Skeletal muscle satellite cell (primary cell): ENCODE measurements around the gene ROGDI.

ENCODE experiments used
- H3K27me3 ChIP-seq: 2 replicates; pipeline ENCODE4 v1.7.0; 2013; ENCODE audit warnings: low read length; ENCODE audit not compliant: control insufficient read depth, insufficient read depth
- H3K36me3 ChIP-seq: 2 replicates; pipeline ENCODE4 v1.7.0; 2013; ENCODE audit warnings: mild to moderate bottlenecking, control low read depth, low read length; ENCODE audit not compliant: insufficient read depth
- H3K4me1 ChIP-seq: 2 replicates; pipeline ENCODE4 v1.7.0; 2013; ENCODE audit warnings: low read length; ENCODE audit not compliant: control insufficient read depth, insufficient read depth
- H3K4me2 ChIP-seq: 2 replicates; pipeline ENCODE4 v1.7.0; 2013; ENCODE audit warnings: mild to moderate bottlenecking, low read length
- H3K4me3 ChIP-seq: 2 replicates; pipeline ENCODE4 v1.7.0; 2013; ENCODE audit warnings: low read length
- H3K9ac ChIP-seq: 2 replicates; pipeline ENCODE4 v1.7.0; 2013; ENCODE audit warnings: mild to moderate bottlenecking, low read depth, low read length, moderate library complexity
- H3K9me3 ChIP-seq: replicated peaks from 2 replicates; pipeline ENCODE4 v1.7.0; 2013; ENCODE audit warnings: mild to moderate bottlenecking, control low read depth, low read length

The ROGDI gene

GRCh38 chr16:4760221-4760910 is 42.1 kb downstream of the ROGDI start:
- H3K27me3 ChIP-seq: no peaks in the 10 kb centered on the region
- no peak overlapping the region for H3K4me2 ChIP-seq
- H3K36me3 ChIP-seq: peaks cover 59% of the 10 kb centered on the region
- H3K4me1 ChIP-seq: peaks cover under 1% of the 10 kb centered on the region
- no peaks in the 10 kb centered on the region for H3K9me3 ChIP-seq
- no peak overlapping the region for H3K9ac ChIP-seq
- H3K4me3 ChIP-seq: no peak overlapping the region

GRCh38 chr16:4755687-4756086 is 46.7 kb downstream of the ROGDI start:
- no peak overlapping the region for H3K4me2 ChIP-seq
- no peaks in the 10 kb centered on the region for H3K9me3 ChIP-seq
- no peak overlapping the region for H3K9ac ChIP-seq
- no peak overlapping the region for H3K4me3 ChIP-seq
- H3K4me1 ChIP-seq: no peaks in the 10 kb centered on the region
- H3K36me3 ChIP-seq: peaks cover 59% of the 10 kb centered on the region
- no peaks in the 10 kb centered on the region for H3K27me3 ChIP-seq

DNA sequence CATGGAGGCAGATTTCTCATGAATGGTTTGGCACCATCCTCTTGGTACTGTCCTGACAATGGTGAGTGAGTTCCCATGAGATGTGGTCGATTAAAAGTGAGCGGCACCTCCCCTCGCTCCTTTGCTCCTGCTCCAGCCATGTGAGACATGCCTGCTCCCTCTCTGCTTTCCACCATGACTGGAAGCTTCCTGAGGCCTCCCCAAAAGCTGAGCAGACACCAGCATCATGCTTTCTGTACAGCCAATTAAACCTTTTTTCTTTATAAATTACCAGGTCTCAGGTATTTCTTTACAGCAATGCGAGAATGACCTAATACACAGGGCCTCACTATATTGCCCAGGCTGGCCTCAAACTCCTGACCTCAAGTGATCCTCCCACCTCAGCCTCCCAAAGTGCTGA is 47.6 kb downstream of the ROGDI start:
- Histone ChIP-seq H3K4me2 (no peak overlapping the region), H3K27me3 (no peaks in the 10 kb centered on the region), H3K9me3 (no peaks in the 10 kb centered on the region), H3K4me1 (no peaks in the 10 kb centered on the region), H3K36me3 (peaks cover 53% of the 10 kb centered on the region), H3K4me3 (no peak overlapping the region), H3K9ac (no peak overlapping the region)

DNA sequence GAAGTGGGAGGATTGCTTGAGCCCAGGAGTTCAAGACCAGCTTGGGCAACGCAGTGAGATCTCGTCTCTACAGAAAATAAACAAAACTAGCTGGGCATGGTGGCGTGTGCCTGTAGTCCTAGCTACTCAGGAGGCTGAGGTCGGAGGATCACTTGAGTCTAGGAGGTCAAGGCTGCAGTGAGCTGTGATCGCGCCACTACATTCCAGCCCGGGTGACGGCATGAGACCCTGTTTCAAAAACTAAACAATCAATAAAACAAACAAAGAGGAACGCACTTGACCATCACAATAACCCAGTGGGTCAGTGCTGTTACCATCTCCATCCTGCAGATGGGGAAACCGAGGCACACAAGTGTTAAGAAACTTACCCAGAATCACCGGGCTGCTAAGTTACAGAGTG is 49.2 kb downstream of the ROGDI start:
- Histone ChIP-seq H3K4me2 (no peak overlapping the region), H3K4me3 (no peak overlapping the region), H3K27me3 (no peaks in the 10 kb centered on the region), H3K9me3 (no peaks in the 10 kb centered on the region), H3K36me3 (peaks cover 41% of the 10 kb centered on the region), H3K9ac (no peak overlapping the region), H3K4me1 (no peaks in the 10 kb centered on the region)

DNA sequence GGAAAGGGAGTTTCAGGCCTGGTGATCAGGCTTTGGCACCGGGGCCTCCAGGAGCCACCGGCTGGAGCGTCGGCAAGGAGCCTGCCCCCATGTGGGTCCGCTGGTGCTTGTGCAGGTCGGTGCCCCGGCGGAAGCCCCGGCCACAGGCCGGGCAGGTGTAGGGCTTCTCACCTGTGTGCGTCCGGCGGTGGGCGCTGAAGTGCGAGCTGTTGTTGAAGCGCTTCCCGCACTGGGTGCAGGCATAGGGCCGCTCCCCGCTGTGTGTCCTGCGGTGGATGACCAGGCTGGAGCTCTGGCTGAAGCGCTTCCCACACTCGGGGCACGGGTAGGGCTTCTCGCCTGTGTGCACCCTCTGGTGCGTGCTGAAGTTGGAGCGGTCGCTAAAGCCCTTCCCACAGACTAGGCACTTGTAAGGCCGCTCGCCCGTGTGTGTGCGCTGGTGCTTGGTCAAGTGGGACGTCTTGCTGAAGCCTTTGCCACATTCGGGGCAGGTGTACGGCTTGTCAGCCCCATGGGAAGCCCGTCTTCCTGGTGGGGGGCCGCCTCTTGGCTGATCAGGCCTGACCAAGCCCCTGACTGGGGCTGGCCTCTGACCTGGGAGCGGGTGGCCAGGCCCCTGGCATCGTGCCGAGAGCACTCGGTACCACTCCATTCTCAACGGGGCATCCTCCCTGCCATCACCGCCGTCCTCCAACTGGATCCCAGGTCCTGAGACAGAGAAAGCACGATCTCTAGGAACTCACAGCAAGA is 49.9 kb downstream of the ROGDI start:
- Histone ChIP-seq H3K36me3 (peaks cover 38% of the 10 kb centered on the region), H3K9me3 (no peaks in the 10 kb centered on the region), H3K4me2 (no peak overlapping the region), H3K27me3 (no peaks in the 10 kb centered on the region), H3K4me3 (no peak overlapping the region), H3K4me1 (no peaks in the 10 kb centered on the region), H3K9ac (no peak overlapping the region)

DNA sequence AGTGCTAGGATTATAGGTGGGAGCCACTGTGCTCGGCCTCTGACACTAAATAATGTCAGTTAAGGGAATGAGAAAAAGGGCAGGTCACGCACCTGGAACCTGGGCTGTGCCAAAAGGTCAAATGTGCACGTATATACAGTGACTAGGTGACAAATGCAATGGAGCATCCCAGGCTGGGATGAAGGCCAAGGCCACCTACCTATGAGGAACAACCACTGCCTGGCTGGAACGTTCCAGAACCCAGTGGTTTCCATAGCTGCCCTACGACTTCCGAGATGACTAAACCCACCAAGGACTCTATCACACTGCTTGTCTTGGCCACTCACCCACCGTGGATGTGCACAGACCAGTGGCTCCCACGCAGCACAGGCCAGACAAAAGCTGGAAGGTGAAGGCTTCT is 51.5 kb downstream of the ROGDI start:
- H3K4me3 ChIP-seq: no peak overlapping the region
- no peaks in the 10 kb centered on the region for H3K27me3 ChIP-seq
- no peak overlapping the region for H3K4me2 ChIP-seq
- no peaks in the 10 kb centered on the region for H3K4me1 ChIP-seq
- no peaks in the 10 kb centered on the region for H3K9me3 ChIP-seq
- H3K9ac ChIP-seq: no peak overlapping the region
- peaks cover 36% of the 10 kb centered on the region for H3K36me3 ChIP-seq

DNA sequence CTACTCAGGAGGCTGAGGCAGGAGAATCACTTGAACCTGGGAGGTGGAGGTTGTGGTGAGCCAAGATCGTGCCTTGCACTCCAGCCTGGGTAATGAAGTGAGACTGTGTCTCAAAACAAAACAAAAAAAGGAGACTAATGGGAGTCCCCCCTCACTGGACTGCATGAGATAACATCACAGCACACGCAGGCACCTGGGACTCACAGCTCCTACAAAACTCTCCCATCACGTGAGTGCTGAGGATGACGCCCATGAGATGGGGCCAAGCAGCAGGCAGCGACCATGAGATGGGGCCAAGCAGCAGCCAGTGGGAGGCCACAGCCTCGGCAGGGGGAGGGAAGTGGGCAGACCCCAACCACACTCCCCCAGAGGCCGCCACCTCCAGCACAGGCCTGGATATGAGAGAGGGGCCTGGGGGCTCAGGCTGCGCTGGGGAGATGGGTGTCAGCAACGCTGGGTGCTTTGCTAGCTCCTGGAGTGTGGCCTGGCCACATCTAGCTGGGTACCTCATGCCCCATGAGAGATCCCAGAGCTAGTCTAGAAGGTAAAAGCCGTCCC is 52.7 kb downstream of the ROGDI start:
- no peaks in the 10 kb centered on the region for H3K9me3 ChIP-seq
- no peak overlapping the region for H3K9ac ChIP-seq
- H3K4me1 ChIP-seq: no peaks in the 10 kb centered on the region
- peaks cover 29% of the 10 kb centered on the region for H3K36me3 ChIP-seq
- H3K4me2 ChIP-seq: no peak overlapping the region
- H3K4me3 ChIP-seq: no peak overlapping the region
- H3K27me3 ChIP-seq: no peaks in the 10 kb centered on the region

GRCh38 chr16:4748682-4749411 is 53.6 kb downstream of the ROGDI start:
- Histone ChIP-seq H3K36me3 (peaks cover 25% of the 10 kb centered on the region), H3K9ac (no peak overlapping the region), H3K4me2 (no peak overlapping the region), H3K4me1 (no peaks in the 10 kb centered on the region), H3K9me3 (no peaks in the 10 kb centered on the region), H3K4me3 (no peak overlapping the region), H3K27me3 (no peaks in the 10 kb centered on the region)

DNA sequence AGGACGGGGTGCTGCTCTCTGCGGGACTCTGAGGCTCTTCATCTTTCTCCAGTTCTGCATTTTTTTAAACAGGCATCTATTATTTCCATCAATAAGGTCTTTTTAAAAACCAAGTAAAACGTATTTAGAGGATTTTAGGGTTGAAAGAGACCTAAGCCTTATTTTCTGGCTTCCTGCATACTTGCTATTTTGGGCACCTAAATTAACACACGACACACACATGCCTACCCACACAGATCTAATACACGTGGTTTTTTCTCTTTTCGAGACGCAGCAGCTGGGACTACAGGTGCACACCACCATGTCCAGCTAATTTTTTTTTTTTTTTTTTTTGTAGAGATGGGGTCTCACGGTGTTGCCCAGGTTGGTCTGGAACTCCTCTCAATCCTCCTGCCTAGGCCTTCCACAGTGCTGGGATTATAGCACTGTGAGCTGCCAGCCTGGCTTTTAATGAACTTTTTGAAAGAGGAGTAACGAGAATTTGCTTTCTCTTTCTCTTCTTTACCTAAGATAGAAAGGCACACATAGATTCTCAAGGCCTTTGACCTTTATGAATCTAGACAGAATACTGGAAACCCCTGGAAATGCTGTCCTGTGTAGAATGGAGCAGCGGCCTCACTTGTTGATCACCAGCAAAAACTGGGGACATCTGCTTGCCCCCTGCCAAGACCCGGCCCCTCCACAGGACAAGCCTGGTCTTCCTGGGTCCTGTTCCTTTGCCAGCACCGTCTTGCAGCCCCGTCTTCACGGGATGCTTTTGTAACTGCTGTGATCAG is 54.3 kb downstream of the ROGDI start:
- Histone ChIP-seq H3K9me3 (no peaks in the 10 kb centered on the region), H3K9ac (no peak overlapping the region), H3K4me3 (no peak overlapping the region), H3K4me2 (no peak overlapping the region), H3K36me3 (peaks cover 23% of the 10 kb centered on the region), H3K27me3 (peaks cover 3% of the 10 kb centered on the region), H3K4me1 (peaks cover 3% of the 10 kb centered on the region)

GRCh38 chr16:4746991-4747574 is 55.4 kb downstream of the ROGDI start:
- H3K4me3 ChIP-seq: no peak overlapping the region
- H3K4me2 ChIP-seq: no peak overlapping the region
- H3K9ac ChIP-seq: no peak overlapping the region
- H3K36me3 ChIP-seq: peaks cover 13% of the 10 kb centered on the region
- peaks cover 3% of the 10 kb centered on the region for H3K27me3 ChIP-seq
- peaks cover 3% of the 10 kb centered on the region for H3K4me1 ChIP-seq
- no peaks in the 10 kb centered on the region for H3K9me3 ChIP-seq
